ENCODE results near the gene C2orf81.
A peak's percentile ranks its signal among the peaks of the same experiment; 100 is the strongest.

C2orf81 gene

GRCh38 chr2:74418312-74418711, 3.1 kb downstream of the C2orf81 start:
- H3K4me3 ChIP-seq (ENCODE audit: control insufficient read depth, low read depth, low read length) = no peak overlapping the region
- no peak for DNase-seq (ENCODE audit: low read depth)
- TF ChIP-seq CTCF (conservative IDR thresholded peaks at IDR 0.05; ENCODE audit: control insufficient read depth, insufficient read depth, low read depth, low read length) = no peak

GRCh38 chr2:74417763-74418162, 3.7 kb downstream of the C2orf81 start:
- H3K4me3 ChIP-seq (ENCODE audit: control insufficient read depth, low read depth, low read length) = no peak overlapping the region
- TF ChIP-seq CTCF (conservative IDR thresholded peaks at IDR 0.05; ENCODE audit: control insufficient read depth, insufficient read depth, low read depth, low read length) = no peak
- no peak for DNase-seq (ENCODE audit: low read depth)

GRCh38 chr2:74417197-74417596, 4.2 kb downstream of the C2orf81 start:
- DNase-seq (ENCODE audit: low read depth) = no peak
- no peak overlapping the region for H3K4me3 ChIP-seq (ENCODE audit: control insufficient read depth, low read depth, low read length)
- no peak for TF ChIP-seq CTCF (conservative IDR thresholded peaks at IDR 0.05; ENCODE audit: control insufficient read depth, insufficient read depth, low read depth, low read length)

GRCh38 chr2:74416778-74417177, 4.6 kb downstream of the C2orf81 start:
- DNase-seq (ENCODE audit: low read depth) = no peak
- no peak overlapping the region for H3K4me3 ChIP-seq (ENCODE audit: control insufficient read depth, low read depth, low read length)
- no peak for TF ChIP-seq CTCF (conservative IDR thresholded peaks at IDR 0.05; ENCODE audit: control insufficient read depth, insufficient read depth, low read depth, low read length)

- peak overlapping the region; percentile 55 for H3K4me3 ChIP-seq (ENCODE audit: control insufficient read depth, low read depth, low read length)
- TF ChIP-seq CTCF (conservative IDR thresholded peaks at IDR 0.05; ENCODE audit: control insufficient read depth, insufficient read depth, low read depth, low read length) = no peak
- DNase-seq (ENCODE audit: low read depth) = no peak
Measured at GRCh38 chr2:74415762-74416395, 5.5 kb downstream of the C2orf81 start.

- H3K4me3 ChIP-seq (ENCODE audit: control insufficient read depth, low read depth, low read length) = peak overlapping the region; percentile 55
- DNase-seq (ENCODE audit: low read depth) = peak; percentile 37
- peak; percentile 32 for TF ChIP-seq CTCF (conservative IDR thresholded peaks at IDR 0.05; ENCODE audit: control insufficient read depth, insufficient read depth, low read depth, low read length)
Measured at GRCh38 chr2:74414881-74415761, 6.3 kb downstream of the C2orf81 start.
